ENCODE measurements around the gene PRKCA. TPM values are rescaled to one million over a fixed set of nuclear protein-coding genes. Genes with fewer than 3 reads are reported as not detected.

PRKCA gene
- total and polyA plus RNA-seq, 9 donors, result 9.1 to 67.6 (median 37.2) TPM

DNA sequence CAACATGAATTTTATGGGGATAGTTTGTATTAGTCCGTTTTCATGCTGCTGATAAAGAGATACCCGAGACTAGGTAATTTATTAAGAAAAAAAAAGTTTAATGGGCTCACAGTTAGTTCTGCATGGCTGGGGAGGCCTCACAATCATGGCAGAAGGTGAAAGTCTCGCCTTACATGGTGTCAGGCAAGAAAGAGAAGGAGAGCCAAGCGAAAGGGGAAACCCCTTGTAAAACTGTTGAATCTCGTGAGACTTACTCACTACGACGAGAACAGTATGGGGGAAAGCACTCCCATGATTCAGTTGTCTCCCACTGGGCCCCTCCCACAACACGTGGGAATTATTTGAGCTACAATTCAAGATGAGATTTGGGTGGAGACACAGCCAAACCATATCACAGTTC is 181.5 kb downstream of the PRKCA start:
- no peak for DNase-seq
- Histone ChIP-seq H3K4me3 (no peak overlapping the region), H3K27me3 (no peaks in the 10 kb centered on the region), H3K27ac (no peak overlapping the region), H3K36me3 (no peaks in the 10 kb centered on the region), H3K9me3 (no peaks in the 10 kb centered on the region), H3K4me1 (ENCODE audit: insufficient read depth) (no peaks in the 10 kb centered on the region)
- TF ChIP-seq EP300 (IDR thresholded peaks at IDR 0.05) (no peak), POLR2A (IDR thresholded peaks at IDR 0.05) (no peak)
- TF ChIP-seq, protein P1, sequence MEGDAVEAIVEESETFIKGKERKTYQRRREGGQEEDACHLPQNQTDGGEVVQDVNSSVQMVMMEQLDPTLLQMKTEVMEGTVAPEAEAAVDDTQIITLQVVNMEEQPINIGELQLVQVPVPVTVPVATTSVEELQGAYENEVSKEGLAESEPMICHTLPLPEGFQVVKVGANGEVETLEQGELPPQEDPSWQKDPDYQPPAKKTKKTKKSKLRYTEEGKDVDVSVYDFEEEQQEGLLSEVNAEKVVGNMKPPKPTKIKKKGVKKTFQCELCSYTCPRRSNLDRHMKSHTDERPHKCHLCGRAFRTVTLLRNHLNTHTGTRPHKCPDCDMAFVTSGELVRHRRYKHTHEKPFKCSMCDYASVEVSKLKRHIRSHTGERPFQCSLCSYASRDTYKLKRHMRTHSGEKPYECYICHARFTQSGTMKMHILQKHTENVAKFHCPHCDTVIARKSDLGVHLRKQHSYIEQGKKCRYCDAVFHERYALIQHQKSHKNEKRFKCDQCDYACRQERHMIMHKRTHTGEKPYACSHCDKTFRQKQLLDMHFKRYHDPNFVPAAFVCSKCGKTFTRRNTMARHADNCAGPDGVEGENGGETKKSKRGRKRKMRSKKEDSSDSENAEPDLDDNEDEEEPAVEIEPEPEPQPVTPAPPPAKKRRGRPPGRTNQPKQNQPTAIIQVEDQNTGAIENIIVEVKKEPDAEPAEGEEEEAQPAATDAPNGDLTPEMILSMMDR (IDR thresholded peaks at IDR 0.05), result no peak
- intact Hi-C loops (cut with DNase I), result no loop called here
- 88 to 93% (median 92%) methylated on average over 8 of the region's 8 CpGs for WGBS, 3 donors

DNA sequence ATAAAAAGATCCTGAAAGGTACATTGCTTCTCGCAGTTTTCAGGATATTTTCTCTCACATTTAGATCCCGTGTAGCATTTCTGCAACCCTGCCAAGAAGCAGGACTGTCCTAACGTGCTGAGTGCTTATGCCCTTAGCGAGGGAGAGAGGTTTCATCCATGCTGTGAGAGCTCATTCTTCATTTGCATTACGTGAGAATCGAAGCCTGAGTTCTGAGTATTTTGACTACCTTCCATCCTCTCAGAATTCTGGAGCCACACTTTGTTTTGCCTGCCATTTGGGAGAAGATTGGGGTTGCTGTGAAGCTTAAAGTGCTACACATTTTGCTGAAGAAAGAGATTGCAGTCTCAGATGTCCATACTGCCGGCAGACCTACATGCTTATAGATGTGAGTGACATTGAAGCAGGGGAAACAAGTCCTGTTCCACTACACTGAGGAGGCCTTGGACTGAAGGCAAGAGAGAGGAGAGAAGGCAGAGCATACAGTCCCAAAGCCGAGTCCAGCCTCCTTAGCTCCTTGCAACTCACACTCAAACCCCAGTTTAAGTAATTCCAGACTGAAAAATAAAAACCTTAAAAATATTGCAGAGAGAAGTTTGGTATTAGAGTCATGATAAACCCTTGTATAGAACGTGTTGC is 183.0 kb downstream of the PRKCA start:
- TF ChIP-seq POLR2A (IDR thresholded peaks at IDR 0.05) (no peak), EP300 (IDR thresholded peaks at IDR 0.05) (no peak)
- TF ChIP-seq, protein P1 (IDR thresholded peaks at IDR 0.05), result no peak
- 78 to 84% (median 80%) methylated on average over 9 of the region's 9 CpGs for WGBS, 3 donors
- no peaks in the 10 kb centered on the region for H3K4me1 ChIP-seq (ENCODE audit: insufficient read depth)
- H3K27ac ChIP-seq, result no peak overlapping the region
- no peaks in the 10 kb centered on the region for H3K27me3 ChIP-seq
- intact Hi-C loops (cut with DNase I), result no loop called here
- no peaks in the 10 kb centered on the region for H3K36me3 ChIP-seq
- H3K4me3 ChIP-seq, result no peak overlapping the region
- no peaks in the 10 kb centered on the region for H3K9me3 ChIP-seq
- no peak for DNase-seq

DNA sequence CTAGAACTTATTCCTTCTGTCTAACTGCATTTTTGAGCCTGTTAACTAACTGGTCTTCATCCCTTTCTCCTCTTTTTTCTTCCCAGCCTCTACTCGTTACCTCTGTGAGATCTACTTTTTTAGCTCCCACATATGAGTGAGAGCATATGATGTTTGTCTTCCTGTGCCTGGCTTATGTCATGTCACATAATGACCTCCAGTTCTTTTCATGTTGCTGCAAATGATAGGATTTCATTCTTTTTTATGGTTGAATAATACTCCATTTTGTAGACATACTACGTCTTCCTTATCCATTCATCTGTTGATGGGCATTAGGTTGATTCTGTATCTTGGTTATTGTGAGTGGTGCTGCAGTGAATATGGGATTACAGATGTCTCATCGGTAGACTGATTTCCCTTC is 184.7 kb downstream of the PRKCA start:
- Histone ChIP-seq H3K4me3 (no peak overlapping the region), H3K27ac (no peak overlapping the region), H3K36me3 (no peaks in the 10 kb centered on the region), H3K27me3 (no peaks in the 10 kb centered on the region), H3K4me1 (ENCODE audit: insufficient read depth) (peaks cover 2% of the 10 kb centered on the region), H3K9me3 (no peaks in the 10 kb centered on the region)
- intact Hi-C loops (cut with DNase I), result no loop called here
- no peak for DNase-seq
- WGBS, 3 donors, result 94 to 99% (median 95%) methylated on average over 3 of the region's 3 CpGs
- TF ChIP-seq, protein P1 (IDR thresholded peaks at IDR 0.05), result no peak

DNA sequence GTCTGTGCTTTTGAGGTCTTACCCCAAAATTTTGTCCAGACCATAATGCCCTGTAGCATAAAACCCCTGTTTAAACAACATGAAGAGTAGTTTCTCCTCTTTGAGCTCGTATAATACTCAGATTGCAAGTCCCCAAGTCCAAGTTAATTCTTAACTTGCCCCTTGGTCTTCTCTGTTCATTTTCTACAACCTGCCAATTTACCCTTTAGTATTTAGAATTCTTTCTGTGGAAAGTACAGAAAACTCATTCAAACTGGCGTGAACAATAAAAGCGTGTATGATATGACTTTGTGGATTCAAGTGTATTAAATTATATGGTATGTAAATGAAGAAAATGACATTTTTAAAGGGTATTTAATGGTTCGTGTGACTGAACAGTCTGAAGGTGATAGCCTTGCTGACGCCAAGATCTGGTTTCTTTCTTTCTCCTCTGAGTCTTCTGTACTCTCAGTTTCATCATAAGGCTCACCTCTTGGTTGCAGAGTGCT is 185.6 kb downstream of the PRKCA start:
- H3K4me3 ChIP-seq, result no peak overlapping the region
- no peaks in the 10 kb centered on the region for H3K36me3 ChIP-seq
- no peak overlapping the region for H3K27ac ChIP-seq
- no peak for DNase-seq
- TF ChIP-seq POLR2A (IDR thresholded peaks at IDR 0.05), result no peak
- TF ChIP-seq EP300 (IDR thresholded peaks at IDR 0.05), result no peak
- TF ChIP-seq, protein P1 (IDR thresholded peaks at IDR 0.05), result no peak
- H3K4me1 ChIP-seq (ENCODE audit: insufficient read depth), result peaks cover 2% of the 10 kb centered on the region
- no peaks in the 10 kb centered on the region for H3K27me3 ChIP-seq
- H3K9me3 ChIP-seq, result no peaks in the 10 kb centered on the region
- WGBS, 3 donors, result 91 to 95% (median 94%) methylated on average over 5 of the region's 5 CpGs
- intact Hi-C loops (cut with DNase I), result no loop called here

All from ovary (tissue), 9 donors.